Heart right ventricle (tissue), 16 donors: ENCODE results near the gene OPRD1. TPM values are rescaled to one million over a fixed set of nuclear protein-coding genes. Genes with fewer than 3 reads are reported as not detected.

Experiments used
- ATAC-seq, 8 donors: fragments of 200-7000 bp; cut with Tn5 transposase; one replicate each; pipeline ENCODE4 v1.9.1; 2020; ENCODE audit warnings: mild to moderate bottlenecking in 8 of 8, moderate library complexity in 8 of 8, moderate number of reproducible peaks in 1 of 8
- DNase-seq, 2 donors: peaks; one replicate each; pipeline ENCODE4 v3.0.0-alpha.2; 2020
- H3K27ac ChIP-seq, 10 donors: fragments of 200-600 bp; sonication (generic) in 2 of 10; one replicate each; pipeline versions ENCODE4 v1.5.0 to v1.8.0; 2020 to 2022; ENCODE audit warnings: mild to moderate bottlenecking in 3 of 10
- H3K27me3 ChIP-seq, 7 donors: fragments of 200-600 bp; one replicate each; pipeline ENCODE4 v1.8.0; 2021 to 2022; ENCODE audit warnings: mild to moderate bottlenecking in 2 of 7
- H3K36me3 ChIP-seq, 9 donors: fragments of 200-600 bp; sonication (generic) in 1 of 9; one replicate each; pipeline versions ENCODE4 v1.5.0 to v1.8.0; 2020 to 2022; ENCODE audit warnings: mild to moderate bottlenecking in 2 of 9
- H3K4me1 ChIP-seq, 9 donors: fragments of 200-600 bp; sonication (generic) in 1 of 9; one replicate each; pipeline versions ENCODE4 v1.5.0 to v1.8.0; 2020 to 2022; ENCODE audit warnings: mild to moderate bottlenecking in 4 of 9
- H3K4me3 ChIP-seq, 10 donors: fragments of 200-600 bp; sonication (generic) in 2 of 10; one replicate each; pipeline versions ENCODE4 v1.5.0 to v1.8.0; 2020 to 2022; ENCODE audit warnings: mild to moderate bottlenecking in 7 of 10, moderate library complexity in 2 of 10
- H3K9me3 ChIP-seq, 11 donors: fragments of 200-600 bp in 10 of 11; sonication (generic) in 2 of 11; one replicate each; pipeline versions ENCODE4 v1.5.0 to v1.8.0; 2013 to 2022; ENCODE audit warnings: mild to moderate bottlenecking in 2 of 11, control low read depth in 1 of 11, moderate library complexity in 1 of 11
- CTCF ChIP-seq, 9 donors: fragments of 200-600 bp; sonication (generic) in 2 of 9; IDR thresholded peaks; one replicate each; pipeline versions ENCODE4 v1.5.0 to v1.8.0; 2021 to 2022; ENCODE audit warnings: antibody characterized with exemption in 9 of 9, mild to moderate bottlenecking in 5 of 9, moderate library complexity in 1 of 9
- WGBS, 2 donors: extraction: QIAGEN DNeasy Blood & Tissue Kit; methylation state at CpG; one replicate each; pipeline ENCODE4 v1.1.7; 2013; ENCODE audit warnings: inconsistent platforms in 1 of 2; 5-methylcytosine and 5-hydroxymethylcytosine counted together
- intact Hi-C, 10 donors: fragments of 100-400 bp; cut with DNase I; formaldehyde crosslinking; loops; one replicate each; pipeline versions ENCODE4 v1.11.1 to v1.14.2; 2022
- polyA plus RNA-seq, 2 donors: library from polyadenylated mRNA; stranded (reverse); fragments of 200-250 nt; gene quantifications; one replicate each; pipeline ENCODE4 v1.2.3, GENCODE V29; 2013
- total RNA-seq, 10 donors: library from RNA; stranded (reverse); fragmentation: NEBNext Ultra II Directional in 3 of 10; extraction: Animal tissue kit (Norgen Biotek cat#: 25700) in 3 of 10; gene quantifications; one replicate each; pipeline versions ENCODE4 v1.2.1 to v1.2.4, GENCODE V29; 2021 to 2023
- donor health status: Arrhythmogenic right ventricular cardiomyopathy.
- donor health status: ischemic (EF 13 %, LVEDD 7.1; RV severe dilation, severe dysfunction).
- donor health status: healthy with polysubstance abuse.
- donor health status: DM: no; HTN: yes; CAD: no.
- donor health status: DM: no; HTN: no; CAD: no.
- donor health status: ischemic (EF 25% LVEDD 6.9; RV normal size, moderate dysfunction).
- donor health status: ischemic (EF 25% LVEDD 5.7; RV mildly dilated, moderate dysfunction).
- donor health status: healthy.
- donor health status: DM: yes; HTN: yes; CAD: no.
- donor health status: Ischemic cardiomyopathy.
- donor health status: ischemic (EF 35%, LVEDD 5.7; RV mildly dilated, moderate dysfunction).
- donor health status: nonischemic (EF 11% LVEDD 7.7; RV severe dilation, severe dysfunction).
- donor health status: DM: yes; HTN: yes; CAD: no.
- donor health status: PGD.
- donor health status: ischemic (EF 29% LVEDD 5.4; RV normal size, mild dysfunction).
- donor health status: nonischemic (EF 23%, LVEDD 6.1; RV moderate dilation, normal function).

OPRD1 gene
- total and polyA plus RNA-seq, 12 donors: 0.02 to 0.04 TPM; not detected in 10

- intact Hi-C loops: loop anchor here in 1 of 10 donors (5.0 kb wide), 1 partner anchor 61 kb away; no protein-coding TSS in a partner anchor
- no peaks in the 10 kb centered on the region for H3K36me3 ChIP-seq
- H3K27me3 ChIP-seq: peaks cover 0 to 12% (median 0%) of the 10 kb centered on the region in 7 donors
- TF ChIP-seq CTCF (IDR thresholded peaks at IDR 0.05): no peak
- peaks cover 0 to 5% (median 0%) of the 10 kb centered on the region in 9 donors for H3K4me1 ChIP-seq
- H3K27ac ChIP-seq: no peak overlapping the region
- H3K9me3 ChIP-seq: no peaks in the 10 kb centered on the region
- 87% methylated on average over 6 of the region's 6 CpGs for WGBS, 2 donors
- H3K4me3 ChIP-seq: no peak overlapping the region
- no peak for ATAC-seq
- no peak for DNase-seq
Measured at GRCh38 chr1:28801461-28801860, 10.5 kb upstream of the OPRD1 start.

GRCh38 chr1:28803051-28803450 is 8.9 kb upstream of the OPRD1 start:
- no peak for DNase-seq
- intact Hi-C loops: loop anchor here in 1 of 10 donors (5.0 kb wide), 1 partner anchor 59 kb away; no protein-coding TSS in a partner anchor
- Histone ChIP-seq H3K27me3 (peaks cover 0 to 15% (median 0%) of the 10 kb centered on the region in 7 donors), H3K4me1 (no peaks in the 10 kb centered on the region), H3K4me3 (no peak overlapping the region), H3K9me3 (no peaks in the 10 kb centered on the region), H3K27ac (no peak overlapping the region), H3K36me3 (no peaks in the 10 kb centered on the region)
- TF ChIP-seq CTCF (IDR thresholded peaks at IDR 0.05): no peak
- no peak for ATAC-seq
- 77 to 78% methylated on average over 5 of the region's 5 CpGs for whole genome bisulfite sequencing, 2 donors

- WGBS, 2 donors: 93 to 99% methylated on average over 3 of the region's 3 CpGs
- Histone ChIP-seq H3K27ac (no peak overlapping the region), H3K36me3 (no peaks in the 10 kb centered on the region), H3K9me3 (no peaks in the 10 kb centered on the region), H3K27me3 (peaks cover 0 to 20% (median 0%) of the 10 kb centered on the region in 7 donors), H3K4me1 (no peaks in the 10 kb centered on the region), H3K4me3 (no peak overlapping the region)
- intact Hi-C loops: loop anchor here in 1 of 10 donors (5.0 kb wide), 1 partner anchor 59 kb away; no protein-coding TSS in a partner anchor
- TF ChIP-seq CTCF (IDR thresholded peaks at IDR 0.05): no peak
- no peak for ATAC-seq
- DNase-seq: no peak
Measured at GRCh38 chr1:28803662-28804061, 8.3 kb upstream of the OPRD1 start.

- no peaks in the 10 kb centered on the region for H3K4me1 ChIP-seq
Measured at GRCh38 chr1:28804071-28804470, 7.9 kb upstream of the OPRD1 start.

More at GRCh38 chr1:28804071-28804470, 7.9 kb upstream of the OPRD1 start:
- peaks cover 0 to 24% (median 0%) of the 10 kb centered on the region in 7 donors for H3K27me3 ChIP-seq
- H3K36me3 ChIP-seq: no peaks in the 10 kb centered on the region
- no peak for TF ChIP-seq CTCF (IDR thresholded peaks at IDR 0.05)
- WGBS, 2 donors: 67 to 74% methylated on average over 3 of the region's 3 CpGs
- intact Hi-C loops: loop anchor here in 1 of 10 donors (5.0 kb wide), 1 partner anchor 58 kb away; no protein-coding TSS in a partner anchor
- ATAC-seq: no peak
- H3K27ac ChIP-seq: no peak overlapping the region
- DNase-seq: no peak
- H3K9me3 ChIP-seq: no peaks in the 10 kb centered on the region
- no peak overlapping the region for H3K4me3 ChIP-seq
